ENCODE measurements around the gene MEF2C.

- no peak for TF ChIP-seq POLR2AphosphoS5 (IDR thresholded peaks at IDR 0.05; ENCODE audit: low read depth)
- TF ChIP-seq CTCF (conservative IDR thresholded peaks at IDR 0.05; ENCODE audit: low read depth in 2 of 2), result no peak
- TF ChIP-seq JUNB (IDR thresholded peaks at IDR 0.05; ENCODE audit: unreplicated experiment), result no peak
- no peak for TF ChIP-seq NANOG (IDR thresholded peaks at IDR 0.05; ENCODE audit: borderline replicate concordance)
- TF ChIP-seq EZH2phosphoT487 (IDR thresholded peaks at IDR 0.05; ENCODE audit: unreplicated experiment), result no peak
These were observed 56.1 kb downstream of the MEF2C start for GRCh38 chr5:88826646-88827585.
